GM12891 (cell line): ENCODE measurements around the gene MISP3.

ENCODE experiments used
- POLR2A ChIP-seq: IDR thresholded peaks from 2 replicates; pipeline ENCODE4 v1.6.1; 2011; ENCODE audit warnings: low read depth, low read length, control low read depth
- POU2F2 ChIP-seq: IDR thresholded peaks from 2 replicates; pipeline ENCODE4 v1.6.1; 2011; ENCODE audit warnings: low read depth, mild to moderate bottlenecking, control low read depth, low read length, moderate library complexity
- TAF1 ChIP-seq: IDR thresholded peaks from 2 replicates; pipeline ENCODE4 v1.6.1; 2011; ENCODE audit warnings: low read depth, low read length, control low read depth

- TF ChIP-seq POU2F2 (no peak), POLR2A (no peak), TAF1 (no peak)
These were observed 12.9 kb upstream of the MISP3 start for GRCh38 chr19:14059652-14060155.
